ENCODE data around the gene HOXB5.

The HOXB5 gene

DNA sequence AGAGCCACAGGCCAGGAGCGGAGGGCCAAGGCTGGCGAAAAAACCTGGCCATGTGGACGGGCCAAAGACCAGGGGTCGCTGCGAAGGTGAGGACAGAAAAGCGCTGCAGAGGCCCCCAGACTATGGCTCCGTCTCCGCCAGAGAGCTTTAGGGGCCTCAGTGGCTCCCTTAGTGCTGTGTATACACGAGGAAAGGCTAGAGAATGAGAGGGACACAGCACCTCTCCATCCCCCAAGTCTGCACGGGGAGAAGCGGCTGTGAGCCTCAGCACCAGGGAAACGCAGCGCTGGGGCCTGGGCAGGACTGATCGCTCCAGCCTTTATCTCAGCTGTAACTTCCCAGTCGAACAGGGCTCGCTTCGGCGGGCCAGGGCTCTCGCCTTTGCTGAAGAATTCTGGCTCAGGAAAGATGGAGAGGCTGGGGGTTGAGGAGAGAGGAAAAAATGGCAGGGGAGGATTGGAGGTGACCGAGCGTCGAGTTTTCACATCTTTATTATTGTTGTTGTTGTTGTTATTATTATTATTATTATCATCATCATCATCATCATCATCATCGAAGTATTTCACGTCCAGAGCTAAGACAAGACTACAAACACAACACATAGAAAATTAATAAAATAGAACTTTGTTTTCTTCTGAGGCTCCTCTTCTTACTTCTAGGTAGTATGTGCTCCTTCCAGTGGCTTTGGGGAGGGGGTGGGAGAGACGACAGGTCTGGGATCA is 1.9 kb upstream of the HOXB5 start:
- H3K4me3 ChIP-seq (replicated peaks; ENCODE audit: low read depth, low read length): no peak overlapping the region
- DNase-seq (ENCODE audit: extremely low read depth, low read depth): no peak
- TF ChIP-seq CTCF (IDR thresholded peaks at IDR 0.05; ENCODE audit: low read depth, low read length, missing control alignments): no peak

GRCh38 chr17:48594538-48595277 is 1.1 kb upstream of the HOXB5 start:
- no peak for DNase-seq (ENCODE audit: extremely low read depth, low read depth)
- H3K4me3 ChIP-seq (replicated peaks; ENCODE audit: low read depth, low read length): no peak overlapping the region
- TF ChIP-seq CTCF (IDR thresholded peaks at IDR 0.05; ENCODE audit: low read depth, low read length, missing control alignments): no peak

GRCh38 chr17:48593840-48594537 is 410 bp upstream of the HOXB5 start:
- H3K4me3 ChIP-seq (replicated peaks; ENCODE audit: low read depth, low read length): no peak overlapping the region
- peak; percentile 92 for TF ChIP-seq CTCF (IDR thresholded peaks at IDR 0.05; ENCODE audit: low read depth, low read length, missing control alignments)
- DNase-seq (ENCODE audit: extremely low read depth, low read depth): peak; percentile 38

DNA sequence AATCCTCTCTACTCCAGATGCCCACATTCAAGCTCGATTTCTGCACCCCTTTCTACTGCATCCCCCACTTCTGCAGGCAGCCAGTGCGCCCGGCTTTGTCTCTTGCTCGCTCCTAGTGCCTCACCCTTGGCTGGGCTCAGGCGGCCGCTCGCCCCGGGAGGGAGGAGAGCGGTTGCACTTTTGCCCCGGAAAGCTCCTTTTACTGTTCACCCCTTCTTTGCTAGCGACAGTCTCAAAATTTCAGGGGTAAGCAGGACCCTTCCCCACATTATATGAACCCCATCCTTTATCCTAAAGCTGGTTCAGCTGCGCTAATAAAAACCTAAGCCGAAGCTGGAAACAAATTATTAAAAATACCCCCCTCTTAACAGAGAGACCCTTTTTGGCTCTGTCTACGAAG is 1.0 kb downstream of the HOXB5 start:
- DNase-seq (ENCODE audit: extremely low read depth, low read depth): no peak
- no peak for TF ChIP-seq CTCF (IDR thresholded peaks at IDR 0.05; ENCODE audit: low read depth, low read length, missing control alignments)
- H3K4me3 ChIP-seq (replicated peaks; ENCODE audit: low read depth, low read length): no peak overlapping the region

DNA sequence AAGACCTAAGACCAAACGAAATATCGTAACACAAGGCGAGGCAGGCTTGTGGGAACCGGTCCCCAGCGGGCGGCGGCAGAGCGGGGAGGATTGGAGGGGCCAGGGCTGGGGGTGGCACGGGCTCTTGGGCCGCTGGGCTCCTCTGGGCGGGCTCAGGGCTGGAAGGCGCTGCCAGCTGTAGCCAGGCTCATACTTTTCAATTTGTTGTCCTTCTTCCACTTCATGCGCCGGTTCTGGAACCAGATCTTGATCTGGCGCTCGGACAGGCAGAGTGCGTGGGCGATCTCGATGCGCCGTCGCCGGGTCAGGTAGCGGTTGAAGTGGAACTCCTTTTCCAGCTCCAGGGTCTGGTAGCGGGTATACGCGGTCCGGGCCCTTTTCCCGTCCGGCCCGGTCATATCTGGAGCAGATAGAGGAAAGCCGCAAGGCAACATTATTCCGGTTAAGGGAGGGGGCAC is 1.5 kb downstream of the HOXB5 start:
- DNase-seq (ENCODE audit: extremely low read depth, low read depth): no peak
- H3K4me3 ChIP-seq (replicated peaks; ENCODE audit: low read depth, low read length): no peak overlapping the region

More for the DNA sequence above, 1.5 kb downstream of the HOXB5 start:
- no peak for TF ChIP-seq CTCF (IDR thresholded peaks at IDR 0.05; ENCODE audit: low read depth, low read length, missing control alignments)
